Measurements from ENCODE around the gene CLPTM1L. TPM values are rescaled to one million over a fixed set of nuclear protein-coding genes. Genes with fewer than 3 reads are reported as not detected.
A peak's percentile ranks its signal among the peaks of the same experiment; 100 is the strongest.
"Not testable (repeated sequence)": the region's sequence is repeated elsewhere in the genome, so short reads cannot be mapped to it uniquely, and the experiment has no call there.

Gene CLPTM1L
- total RNA-seq, 1 donor from 2014 or later: 131 TPM

DNA sequence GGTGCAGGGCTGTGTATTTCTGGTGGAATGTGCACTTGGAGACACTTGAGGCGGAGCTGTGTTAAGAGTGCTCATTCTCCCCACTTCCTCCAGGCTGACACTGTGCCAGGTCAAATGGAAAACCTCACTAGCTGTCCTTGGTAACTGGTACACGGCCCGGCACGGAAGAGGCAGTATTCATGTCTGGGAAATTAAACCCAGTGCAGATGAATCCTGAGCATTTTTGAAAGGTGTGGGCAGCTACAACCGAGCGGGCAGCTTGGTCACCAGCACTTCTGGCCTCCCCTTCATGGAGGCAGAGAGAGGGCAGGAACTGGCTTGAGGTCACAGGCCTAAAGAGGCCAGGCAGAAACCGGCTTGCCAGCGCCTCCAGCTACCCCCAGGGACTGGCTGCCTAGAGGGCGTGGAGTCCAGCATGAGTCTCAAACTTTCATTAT, 1.6 kb downstream of the CLPTM1L start:
- H3K4me1 Mint-ChIP-seq (ENCODE audit: low read depth, unreplicated experiment): peaks cover 15% of the 10 kb centered on the region
- no peak for FAIRE-seq

DNA sequence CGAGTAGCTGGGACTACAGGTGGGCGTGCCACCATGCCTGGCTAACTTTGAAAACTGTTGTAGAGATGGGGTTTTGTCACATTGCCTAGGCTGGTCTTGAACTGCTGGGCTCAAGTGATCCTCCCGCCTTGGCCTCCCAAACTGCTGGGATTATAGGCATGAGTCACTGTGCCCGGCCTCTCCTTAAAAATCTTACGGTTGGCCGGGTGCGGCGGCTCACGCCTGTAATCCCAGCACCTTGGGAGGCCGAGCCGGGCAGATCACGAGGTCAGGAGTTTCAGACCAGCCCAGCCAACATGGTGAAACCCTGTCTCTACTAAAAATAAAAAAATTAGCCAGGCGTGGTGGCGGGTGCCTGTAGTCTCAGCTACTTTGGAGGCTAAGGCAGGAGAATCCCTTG, 2.2 kb downstream of the CLPTM1L start:
- not testable (repeated sequence) for H3K27ac Mint-ChIP-seq (ENCODE audit: unreplicated experiment); H3K9me3 ChIP-seq (ENCODE audit: insufficient read depth, low read depth, low read length); DNase-seq (ENCODE audit: low read depth); H3K27ac ChIP-seq (ENCODE audit: low read depth, low read length); H3K4me2 ChIP-seq (ENCODE audit: low read length); H3K27me3 ChIP-seq (ENCODE audit: insufficient read depth, low read length); H2AFZ ChIP-seq (ENCODE audit: low read depth, low read length); H3K9me3 Mint-ChIP-seq (ENCODE audit: unreplicated experiment); H3K27me3 Mint-ChIP-seq (ENCODE audit: low read depth, unreplicated experiment); H3K4me3 ChIP-seq (ENCODE audit: insufficient read depth, low read depth, low read length); FAIRE-seq; H3K9ac ChIP-seq (ENCODE audit: low read length)
- Mint-ChIP-seq H3K36me3 (ENCODE audit: low read depth, unreplicated experiment) (peaks cover 13% of the 10 kb centered on the region), H3K4me1 (ENCODE audit: low read depth, unreplicated experiment) (peaks cover 15% of the 10 kb centered on the region), H3K4me3 (ENCODE audit: unreplicated experiment) (peak overlapping the region; percentile 92)
- Histone ChIP-seq H3K79me2 (ENCODE audit: insufficient read depth, low read length) (peaks cover 45% of the 10 kb centered on the region), H3K36me3 (ENCODE audit: insufficient read depth, low read length) (peaks cover 19% of the 10 kb centered on the region), H4K20me1 (ENCODE audit: insufficient read depth, low read length) (peaks cover 36% of the 10 kb centered on the region), H3K4me1 (ENCODE audit: insufficient read depth, low read length) (peaks cover 12% of the 10 kb centered on the region)

More for the DNA sequence above, 1.6 kb downstream of the CLPTM1L start:
- DNase-seq (ENCODE audit: low read depth): no peak
- H3K79me2 ChIP-seq (ENCODE audit: insufficient read depth, low read length): peaks cover 40% of the 10 kb centered on the region
- H2AFZ ChIP-seq (ENCODE audit: low read depth, low read length): no peak overlapping the region
- Mint-ChIP-seq H3K36me3 (ENCODE audit: low read depth, unreplicated experiment) (peaks cover 13% of the 10 kb centered on the region), H3K9me3 (ENCODE audit: unreplicated experiment) (no peaks in the 10 kb centered on the region), H3K4me3 (ENCODE audit: unreplicated experiment) (peak overlapping the region; percentile 92), H3K27ac (ENCODE audit: unreplicated experiment) (peak overlapping the region; percentile 26), H3K27me3 (ENCODE audit: low read depth, unreplicated experiment) (no peaks in the 10 kb centered on the region)
- H3K4me2 ChIP-seq (ENCODE audit: low read length): peak overlapping the region; percentile 94
- no peaks in the 10 kb centered on the region for H3K27me3 ChIP-seq (ENCODE audit: insufficient read depth, low read length)
- peaks cover 12% of the 10 kb centered on the region for H3K4me1 ChIP-seq (ENCODE audit: insufficient read depth, low read length)
- H3K36me3 ChIP-seq (ENCODE audit: insufficient read depth, low read length): peaks cover 13% of the 10 kb centered on the region
- no peaks in the 10 kb centered on the region for H3K9me3 ChIP-seq (ENCODE audit: insufficient read depth, low read depth, low read length)
- H4K20me1 ChIP-seq (ENCODE audit: insufficient read depth, low read length): peaks cover 36% of the 10 kb centered on the region
- H3K27ac ChIP-seq (ENCODE audit: low read depth, low read length): no peak overlapping the region
- no peak overlapping the region for H3K4me3 ChIP-seq (ENCODE audit: insufficient read depth, low read depth, low read length)
- H3K9ac ChIP-seq (ENCODE audit: low read length): peak overlapping the region; percentile 31
- TF ChIP-seq, protein P1, sequence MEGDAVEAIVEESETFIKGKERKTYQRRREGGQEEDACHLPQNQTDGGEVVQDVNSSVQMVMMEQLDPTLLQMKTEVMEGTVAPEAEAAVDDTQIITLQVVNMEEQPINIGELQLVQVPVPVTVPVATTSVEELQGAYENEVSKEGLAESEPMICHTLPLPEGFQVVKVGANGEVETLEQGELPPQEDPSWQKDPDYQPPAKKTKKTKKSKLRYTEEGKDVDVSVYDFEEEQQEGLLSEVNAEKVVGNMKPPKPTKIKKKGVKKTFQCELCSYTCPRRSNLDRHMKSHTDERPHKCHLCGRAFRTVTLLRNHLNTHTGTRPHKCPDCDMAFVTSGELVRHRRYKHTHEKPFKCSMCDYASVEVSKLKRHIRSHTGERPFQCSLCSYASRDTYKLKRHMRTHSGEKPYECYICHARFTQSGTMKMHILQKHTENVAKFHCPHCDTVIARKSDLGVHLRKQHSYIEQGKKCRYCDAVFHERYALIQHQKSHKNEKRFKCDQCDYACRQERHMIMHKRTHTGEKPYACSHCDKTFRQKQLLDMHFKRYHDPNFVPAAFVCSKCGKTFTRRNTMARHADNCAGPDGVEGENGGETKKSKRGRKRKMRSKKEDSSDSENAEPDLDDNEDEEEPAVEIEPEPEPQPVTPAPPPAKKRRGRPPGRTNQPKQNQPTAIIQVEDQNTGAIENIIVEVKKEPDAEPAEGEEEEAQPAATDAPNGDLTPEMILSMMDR (IDR thresholded peaks at IDR 0.05; ENCODE audit: insufficient read depth, low read depth, low read length): no peak
- no peak for TF ChIP-seq EZH2 (IDR thresholded peaks at IDR 0.05; ENCODE audit: insufficient read depth, low read length)

- Histone ChIP-seq H3K36me3 (ENCODE audit: insufficient read depth, low read length) (peaks cover 24% of the 10 kb centered on the region), H3K9ac (ENCODE audit: low read length) (no peak overlapping the region), H2AFZ (ENCODE audit: low read depth, low read length) (no peak overlapping the region), H3K79me2 (ENCODE audit: insufficient read depth, low read length) (peaks cover 47% of the 10 kb centered on the region), H3K4me2 (ENCODE audit: low read length) (no peak overlapping the region), H3K4me1 (ENCODE audit: insufficient read depth, low read length) (peaks cover 12% of the 10 kb centered on the region), H3K27me3 (ENCODE audit: insufficient read depth, low read length) (no peaks in the 10 kb centered on the region), H3K9me3 (ENCODE audit: insufficient read depth, low read depth, low read length) (no peaks in the 10 kb centered on the region), H4K20me1 (ENCODE audit: insufficient read depth, low read length) (peaks cover 38% of the 10 kb centered on the region), H3K27ac (ENCODE audit: low read depth, low read length) (no peak overlapping the region), H3K4me3 (ENCODE audit: insufficient read depth, low read depth, low read length) (no peak overlapping the region)
- TF ChIP-seq, protein P1 (IDR thresholded peaks at IDR 0.05; ENCODE audit: insufficient read depth, low read depth, low read length): no peak
- TF ChIP-seq EZH2 (IDR thresholded peaks at IDR 0.05; ENCODE audit: insufficient read depth, low read length): no peak
- Mint-ChIP-seq H3K27me3 (ENCODE audit: low read depth, unreplicated experiment) (no peaks in the 10 kb centered on the region), H3K36me3 (ENCODE audit: low read depth, unreplicated experiment) (peaks cover 13% of the 10 kb centered on the region), H3K27ac (ENCODE audit: unreplicated experiment) (peak overlapping the region; percentile 92), H3K4me3 (ENCODE audit: unreplicated experiment) (no peak overlapping the region), H3K9me3 (ENCODE audit: unreplicated experiment) (no peaks in the 10 kb centered on the region), H3K4me1 (ENCODE audit: low read depth, unreplicated experiment) (peaks cover 15% of the 10 kb centered on the region)
- FAIRE-seq: no peak
- no peak for DNase-seq (ENCODE audit: low read depth)
These were observed 2.6 kb downstream of the CLPTM1L start for GRCh38 chr5:1342268-1342667.

Data from astrocyte (in vitro differentiated cells and primary cell).